CD14-positive monocyte (primary cell): ENCODE results near the gene AK1. TPM values are rescaled to one million over a fixed set of nuclear protein-coding genes. Genes with fewer than 3 reads are reported as not detected.
A peak's percentile ranks its signal among the peaks of the same experiment; 100 is the strongest.

ENCODE experiments used
- DNase-seq, 3 donors: peaks; one replicate each; pipeline ENCODE4 v3.0.0-alpha.2; 2011 to 2022
- H2AFZ ChIP-seq: 2 replicates; pipeline ENCODE4 v1.6.0; 2012; ENCODE audit warnings: mild to moderate bottlenecking, low read depth, low read length, inconsistent platforms; ENCODE audit not compliant: insufficient read depth, poor library complexity, severe bottlenecking
- H3K27ac ChIP-seq, 2 donors: 1 replicate in 1 of 2; 2 replicates in 1 of 2; pipeline ENCODE4 v1.5.1; 2012 to 2013; ENCODE audit warnings: low read length in 2 of 2, control low read depth in 1 of 2, inconsistent platforms in 1 of 2, low read depth in 1 of 2, mild to moderate bottlenecking in 1 of 2
- H3K27me3 ChIP-seq, 2 donors: one replicate each; pipeline versions ENCODE4 v1.6.0 to v1.6.1; 2011 to 2013; ENCODE audit warnings: low read length in 2 of 2; ENCODE audit not compliant: control insufficient read depth in 2 of 2, insufficient read depth in 2 of 2
- H3K36me3 ChIP-seq, 2 donors: replicated peaks in 1 of 2; 1 replicate in 1 of 2; 2 replicates in 1 of 2; pipeline versions ENCODE4 v1.5.1 to v1.6.1; 2012 to 2013; ENCODE audit warnings: low read length in 2 of 2, control low read depth in 1 of 2, inconsistent platforms in 1 of 2, mild to moderate bottlenecking in 1 of 2; ENCODE audit not compliant: insufficient read depth in 2 of 2, control insufficient read depth in 1 of 2
- H3K4me1 ChIP-seq, 2 donors: 1 replicate in 1 of 2; 2 replicates in 1 of 2; pipeline versions ENCODE4 v1.5.1 to v1.6.1; 2012 to 2013; ENCODE audit warnings: low read length in 2 of 2, control low read depth in 1 of 2, inconsistent platforms in 1 of 2, mild to moderate bottlenecking in 1 of 2, moderate library complexity in 1 of 2; ENCODE audit not compliant: insufficient read depth in 2 of 2, control insufficient read depth in 1 of 2
- H3K4me2 ChIP-seq: replicated peaks from 2 replicates; pipeline ENCODE3; 2012; ENCODE audit warnings: low read length, moderate library complexity, mild to moderate bottlenecking; ENCODE audit not compliant: poor library complexity, severe bottlenecking; ENCODE audit errors: extremely low read depth
- H3K4me3 ChIP-seq, 3 experiments: fragments of 200-600 bp in 1 of 3; sonication (generic) in 1 of 3; replicated peaks in 1 of 3; 1 replicate in 2 of 3; 2 replicates in 1 of 3; pipeline ENCODE4 v1.5.1; 2011 to 2013; ENCODE audit warnings: low read length in 3 of 3, mild to moderate bottlenecking in 3 of 3, control low read depth in 2 of 3, low read depth in 2 of 3, inconsistent platforms in 1 of 3, moderate library complexity in 1 of 3
- H3K79me2 ChIP-seq: 2 replicates; pipeline ENCODE4 v1.6.0; 2012; ENCODE audit warnings: mild to moderate bottlenecking, control low read depth, inconsistent platforms, low read length, moderate library complexity; ENCODE audit not compliant: insufficient read depth
- H3K9ac ChIP-seq: 2 replicates; pipeline ENCODE4 v1.6.0; 2017; ENCODE audit warnings: low read length, mild to moderate bottlenecking; ENCODE audit not compliant: insufficient read depth, poor library complexity, severe bottlenecking
- H3K9me3 ChIP-seq, 2 donors: replicated peaks in 1 of 2; 1 replicate in 1 of 2; 2 replicates in 1 of 2; pipeline versions ENCODE4 v1.5.1 to v1.6.1; 2012 to 2013; ENCODE audit warnings: low read length in 2 of 2, control low read depth in 1 of 2; ENCODE audit not compliant: control insufficient read depth in 1 of 2, insufficient read depth in 1 of 2
- H4K20me1 ChIP-seq: 2 replicates; pipeline ENCODE4 v1.6.0; 2012; ENCODE audit warnings: mild to moderate bottlenecking, low read length, control low read depth, moderate library complexity; ENCODE audit not compliant: insufficient read depth
- H3K27ac Mint-ChIP-seq, 7 donors: one replicate each; pipeline ENCODE4 v1.8.0; 2020; ENCODE audit warnings: mild to moderate bottlenecking in 7 of 7, mixed read lengths in 7 of 7, moderate library complexity in 6 of 7, inconsistent platforms in 2 of 7
- H3K27me3 Mint-ChIP-seq, 3 donors: one replicate each; pipeline ENCODE4 v1.8.0; 2021 to 2022; ENCODE audit warnings: low read depth in 3 of 3, mild to moderate bottlenecking in 3 of 3, mixed read lengths in 3 of 3, moderate library complexity in 3 of 3, inconsistent platforms in 1 of 3
- H3K36me3 Mint-ChIP-seq, 2 donors: one replicate each; pipeline ENCODE4 v1.8.0; 2020; ENCODE audit warnings: mixed read lengths in 2 of 2, inconsistent platforms in 1 of 2, mild to moderate bottlenecking in 1 of 2
- H3K4me1 Mint-ChIP-seq: one replicate; pipeline ENCODE4 v1.8.0; 2020; ENCODE audit warnings: mild to moderate bottlenecking, mixed read lengths
- H3K4me3 Mint-ChIP-seq, 2 donors: one replicate each; pipeline ENCODE4 v1.8.0; 2020; ENCODE audit warnings: mild to moderate bottlenecking in 2 of 2, mixed read lengths in 2 of 2, moderate library complexity in 1 of 2
- H3K9me3 Mint-ChIP-seq, 7 donors: one replicate each; pipeline ENCODE4 v1.8.0; 2020 to 2022; ENCODE audit warnings: mixed read lengths in 7 of 7, mild to moderate bottlenecking in 6 of 7, moderate library complexity in 6 of 7, inconsistent platforms in 2 of 7
- WGBS: methylation state at CpG from one replicate; pipeline ENCODE4 v1.1.5; 2013; ENCODE audit warnings: missing lambda C conversion rate; ENCODE audit not compliant: insufficient coverage; 5-methylcytosine and 5-hydroxymethylcytosine counted together
- intact Hi-C, 2 donors: fragments of 100-400 bp; cut with micrococcal nuclease; formaldehyde crosslinking; loops; one replicate each; pipeline versions ENCODE4 v1.15.0 to v1.15.1; 2023
- polyA plus RNA-seq, 3 donors: library from polyadenylated mRNA; depleted of rRNA in 1 of 3; unstranded in 2 of 3; stranded (reverse) in 1 of 3; fragments of 300-500 nt in 2 of 3; fragments of >200 nt in 1 of 3; fragmentation: Illumina TruSeq in 2 of 3; gene quantifications; 1 replicate in 2 of 3; 2 replicates in 1 of 3; pipeline ENCODE4 v1.2.3, GENCODE V29; 2012 to 2021
- TF ChIP-seq, protein P1 (sequence below): fragments of 200-600 bp; IDR thresholded peaks from one replicate; pipeline ENCODE4 v1.8.0; 2022; ENCODE audit warnings: antibody characterized with exemption, mild to moderate bottlenecking

AK1 gene
- polyA plus RNA-seq, 3 donors: 3.5 TPM; not detected in 2

DNA sequence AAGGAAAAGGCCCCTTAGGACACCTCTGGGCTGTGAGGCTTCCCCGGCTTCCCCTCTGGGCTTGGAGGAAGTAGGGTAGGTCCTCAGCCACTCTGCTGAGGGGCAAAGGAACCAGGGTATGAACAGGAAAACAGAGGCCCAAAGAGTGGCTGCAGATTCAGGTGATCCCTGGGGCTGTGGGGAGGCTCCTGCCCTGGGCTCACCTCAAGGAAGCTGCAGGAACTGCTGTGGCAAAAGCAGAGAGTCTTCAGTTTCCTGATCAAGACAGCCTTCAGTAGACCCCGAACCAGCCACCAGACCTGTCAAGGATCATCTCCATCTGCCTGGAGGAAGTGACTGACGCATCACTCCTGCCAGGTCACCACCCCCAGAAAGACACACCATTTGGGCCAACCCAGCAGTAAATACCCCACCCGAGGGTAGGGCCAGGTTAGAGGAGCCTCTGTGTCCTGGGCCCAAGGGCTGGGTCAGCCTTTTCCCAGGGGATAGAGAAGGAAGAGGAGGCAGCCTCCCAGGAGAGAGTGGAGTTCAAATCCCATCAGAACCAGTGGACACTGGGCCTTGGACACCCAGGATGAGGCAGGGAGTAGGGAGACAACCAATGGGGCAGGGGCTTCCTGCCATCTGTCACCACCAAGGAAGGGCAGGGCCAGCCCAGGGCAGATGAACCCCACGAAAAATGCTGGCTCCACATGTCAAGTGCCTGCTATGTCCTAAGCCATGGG is 27.7 kb upstream of the AK1 start:
- peak overlapping the region; percentile 88 for H2AFZ ChIP-seq
- H3K4me3 ChIP-seq: peak overlapping the region in 1 of 3 experiments; percentile 49
- peak in 2 of 3 donors; percentile 49 to 61 for DNase-seq
- H3K4me2 ChIP-seq: peak overlapping the region; percentile 49
- H3K79me2 ChIP-seq: no peaks in the 10 kb centered on the region
- H3K27ac ChIP-seq: peak overlapping the region; percentile 73 to 83
- 25% methylated on average over 2 of the region's 5 CpGs for whole genome bisulfite sequencing
- Mint-ChIP-seq H3K27ac (peak overlapping the region; percentile 86 to 97 (median 90)), H3K36me3 (peaks cover 5 to 8% of the 10 kb centered on the region in 2 donors), H3K4me3 (peak overlapping the region; percentile 62 to 65), H3K27me3 (peaks cover 0 to 1% (median 0%) of the 10 kb centered on the region in 3 donors), H3K4me1 (peaks cover 44% of the 10 kb centered on the region), H3K9me3 (no peaks in the 10 kb centered on the region)
- TF ChIP-seq, protein P1, sequence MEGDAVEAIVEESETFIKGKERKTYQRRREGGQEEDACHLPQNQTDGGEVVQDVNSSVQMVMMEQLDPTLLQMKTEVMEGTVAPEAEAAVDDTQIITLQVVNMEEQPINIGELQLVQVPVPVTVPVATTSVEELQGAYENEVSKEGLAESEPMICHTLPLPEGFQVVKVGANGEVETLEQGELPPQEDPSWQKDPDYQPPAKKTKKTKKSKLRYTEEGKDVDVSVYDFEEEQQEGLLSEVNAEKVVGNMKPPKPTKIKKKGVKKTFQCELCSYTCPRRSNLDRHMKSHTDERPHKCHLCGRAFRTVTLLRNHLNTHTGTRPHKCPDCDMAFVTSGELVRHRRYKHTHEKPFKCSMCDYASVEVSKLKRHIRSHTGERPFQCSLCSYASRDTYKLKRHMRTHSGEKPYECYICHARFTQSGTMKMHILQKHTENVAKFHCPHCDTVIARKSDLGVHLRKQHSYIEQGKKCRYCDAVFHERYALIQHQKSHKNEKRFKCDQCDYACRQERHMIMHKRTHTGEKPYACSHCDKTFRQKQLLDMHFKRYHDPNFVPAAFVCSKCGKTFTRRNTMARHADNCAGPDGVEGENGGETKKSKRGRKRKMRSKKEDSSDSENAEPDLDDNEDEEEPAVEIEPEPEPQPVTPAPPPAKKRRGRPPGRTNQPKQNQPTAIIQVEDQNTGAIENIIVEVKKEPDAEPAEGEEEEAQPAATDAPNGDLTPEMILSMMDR: no peak
- peaks cover 0 to 16% of the 10 kb centered on the region in 2 donors for H3K36me3 ChIP-seq
- H3K4me1 ChIP-seq: peaks cover 43 to 48% of the 10 kb centered on the region in 2 donors
- H3K9ac ChIP-seq: peak overlapping the region; percentile 53
- no peaks in the 10 kb centered on the region for H3K27me3 ChIP-seq
- no peaks in the 10 kb centered on the region for H3K9me3 ChIP-seq
- no peaks in the 10 kb centered on the region for H4K20me1 ChIP-seq
- intact Hi-C loops: no loop called here

DNA sequence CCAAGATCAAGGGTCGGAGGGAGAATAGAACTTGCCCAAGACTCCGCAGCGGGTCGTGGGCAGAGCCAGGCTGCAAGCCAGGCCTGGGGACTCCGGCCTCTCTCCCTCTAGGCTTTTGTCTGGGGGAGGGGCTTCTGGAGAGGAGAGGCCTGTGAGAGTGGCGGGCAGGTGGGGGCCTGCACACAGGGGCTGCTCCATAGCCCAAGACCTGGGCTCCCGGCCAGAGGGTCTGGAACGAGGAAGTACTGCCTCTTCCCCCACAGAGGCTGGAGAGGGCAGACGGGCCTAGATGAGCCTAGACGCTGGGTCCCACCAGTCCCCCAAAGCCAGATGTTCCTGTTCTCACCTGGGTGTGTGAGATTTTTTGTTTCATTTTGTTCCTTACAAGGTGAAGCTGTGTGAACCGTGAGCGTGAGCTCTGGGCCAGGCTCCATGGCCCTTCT is 27.1 kb upstream of the AK1 start:
- H3K9me3 ChIP-seq: no peaks in the 10 kb centered on the region
- Mint-ChIP-seq H3K27ac (peak overlapping the region; percentile 86 to 97 (median 90)), H3K36me3 (peaks cover 2 to 6% of the 10 kb centered on the region in 2 donors), H3K4me3 (peak overlapping the region; percentile 62 to 65), H3K4me1 (peaks cover 48% of the 10 kb centered on the region), H3K9me3 (no peaks in the 10 kb centered on the region), H3K27me3 (peaks cover 0 to 1% (median 0%) of the 10 kb centered on the region in 3 donors)
- 6% methylated on average over 6 of the region's 12 CpGs for WGBS
- DNase-seq: peak in 2 of 3 donors; percentile 38 to 47
- intact Hi-C loops: no loop called here
- peak overlapping the region; percentile 53 for H3K9ac ChIP-seq
- no peaks in the 10 kb centered on the region for H4K20me1 ChIP-seq
- TF ChIP-seq, protein P1: no peak
- H3K36me3 ChIP-seq: peaks cover 0 to 10% of the 10 kb centered on the region in 2 donors
- peak overlapping the region; percentile 88 for H2AFZ ChIP-seq
- peak overlapping the region; percentile 73 to 83 for H3K27ac ChIP-seq
- no peaks in the 10 kb centered on the region for H3K27me3 ChIP-seq
- H3K4me2 ChIP-seq: peak overlapping the region; percentile 49
- H3K4me1 ChIP-seq: peaks cover 47 to 54% of the 10 kb centered on the region in 2 donors
- peak overlapping the region in 1 of 3 experiments; percentile 49 for H3K4me3 ChIP-seq
- H3K79me2 ChIP-seq: no peaks in the 10 kb centered on the region
